Left cardiac atrium (tissue), 4 donors: ENCODE results near the gene NACAD. TPM values are rescaled to one million over a fixed set of nuclear protein-coding genes. Genes with fewer than 3 reads are reported as not detected.

Source experiments
- ATAC-seq, 2 donors: fragments of 200-7000 bp; cut with Tn5 transposase; one replicate each; pipeline ENCODE4 v1.9.1; 2020; ENCODE audit warnings: mild to moderate bottlenecking in 2 of 2, moderate library complexity in 2 of 2
- DNase-seq: peaks from one replicate; pipeline ENCODE4 v3.0.0-alpha.2; 2020
- intact Hi-C, 2 donors: fragments of 100-400 bp; cut with DNase I; formaldehyde crosslinking; loops; one replicate each; pipeline versions ENCODE4 v1.14.1 to v1.15.1; 2022 to 2023
- total RNA-seq, 2 donors: library from RNA; stranded (reverse); fragmentation: NEBNext Ultra II Directional; extraction: Animal tissue kit (Norgen Biotek cat#: 25700); gene quantifications; one replicate each; pipeline ENCODE4 v1.2.1, GENCODE V29; 2021
- donor health status: DM: no; HTN: yes; CAD: no.
- donor health status: DM: no; HTN: yes; CAD: no; lungs with severe emphysema.
- donor health status: DM: yes; HTN: yes; CAD: no.
- donor health status: Dilated cardiomyopathy.

The NACAD gene
- total RNA-seq, 2 donors from 2014 or later, result 3.9 to 5.5 TPM

- intact Hi-C loops, result loop anchor here in 1 of 2 donors (10.0 kb wide), 1 partner anchor 61 kb away; the partner anchor contains the start of gene CCM2
- no peak for ATAC-seq
- no peak for DNase-seq
Observed at GRCh38 chr7:45065031-45065995, 23.5 kb downstream of the NACAD start.

GRCh38 chr7:45064047-45064725 lies 24.6 kb downstream of the NACAD start:
- ATAC-seq (no peak), DNase-seq (no peak)
- intact Hi-C loops, result loop anchor here in 1 of 2 donors (10.0 kb wide), 1 partner anchor 59 kb away; the partner anchor contains the start of gene CCM2

GRCh38 chr7:45061806-45062425 lies 26.9 kb downstream of the NACAD start:
- DNase-seq (no peak), ATAC-seq (no peak)
- intact Hi-C loops, result loop anchor here in 1 of 2 donors (10.0 kb wide), 1 partner anchor 57 kb away; the partner anchor contains the start of gene CCM2

GRCh38 chr7:45061352-45061751 lies 27.4 kb downstream of the NACAD start:
- DNase-seq, result no peak
- no peak for ATAC-seq
- intact Hi-C loops, result loop anchor here in 1 of 2 donors (10.0 kb wide), 1 partner anchor 57 kb away; the partner anchor contains the start of gene CCM2

- DNase-seq (no peak), ATAC-seq (no peak)
- intact Hi-C loops, result loop anchor here in 1 of 2 donors (10.0 kb wide), 1 partner anchor 55 kb away; the partner anchor contains the start of gene CCM2
Observed at GRCh38 chr7:45060295-45060694, 28.5 kb downstream of the NACAD start.

- no peak for DNase-seq
- ATAC-seq, result no peak
- intact Hi-C loops, result no loop called here
Observed at GRCh38 chr7:45057878-45058277, 30.9 kb downstream of the NACAD start.

- no peak for DNase-seq
- intact Hi-C loops, result no loop called here
- no peak for ATAC-seq
Observed at GRCh38 chr7:45055594-45056219, 33.1 kb downstream of the NACAD start.

DNA sequence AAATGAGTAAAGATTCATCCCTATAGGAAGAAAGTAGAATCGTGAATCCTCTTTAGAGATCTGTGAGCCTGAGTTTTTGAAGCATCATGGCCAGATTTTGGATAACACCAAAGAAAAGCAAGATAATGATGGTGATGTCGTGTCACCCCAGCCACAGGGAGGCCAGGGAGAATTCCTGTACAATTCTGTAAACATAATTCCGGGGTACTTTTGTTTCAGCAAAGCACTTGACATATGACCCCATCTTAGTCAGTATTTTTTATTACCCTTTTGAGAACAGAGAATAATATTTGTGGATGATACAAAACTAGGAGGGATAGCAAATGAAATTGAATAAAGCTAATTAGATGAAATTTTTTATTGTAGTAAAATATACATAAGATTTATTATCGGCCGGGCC lies 33.8 kb downstream of the NACAD start:
- DNase-seq (no peak), ATAC-seq (no peak)
- intact Hi-C loops, result no loop called here

DNA sequence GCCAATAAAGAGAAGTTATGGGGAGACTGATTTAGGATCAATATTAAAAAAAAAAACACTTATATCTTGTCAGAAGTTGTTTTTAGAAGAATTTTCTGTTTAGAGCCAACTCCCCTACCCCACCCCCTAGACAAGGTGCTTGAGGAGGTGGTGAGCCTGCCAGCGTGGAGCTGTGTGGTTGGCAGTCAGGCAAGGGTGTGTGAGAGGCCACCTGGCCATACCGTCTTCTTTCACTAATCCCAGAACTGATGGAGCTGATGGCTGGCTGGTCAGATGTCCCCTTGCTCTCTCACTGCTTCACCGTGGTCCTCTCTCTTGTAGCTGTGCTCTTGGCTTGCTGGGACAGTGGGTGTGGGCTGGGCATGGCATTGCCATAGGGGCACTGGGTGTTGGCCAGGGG lies 34.3 kb downstream of the NACAD start:
- DNase-seq, result no peak
- ATAC-seq, result no peak

GRCh38 chr7:45053941-45054340 lies 34.8 kb downstream of the NACAD start:
- DNase-seq (no peak), ATAC-seq (no peak)
- intact Hi-C loops, result no loop called here

More for the DNA sequence above, 34.3 kb downstream of the NACAD start:
- intact Hi-C loops, result no loop called here

GRCh38 chr7:45053401-45053800 lies 35.4 kb downstream of the NACAD start:
- intact Hi-C loops, result no loop called here
- ATAC-seq (no peak), DNase-seq (no peak)

DNA sequence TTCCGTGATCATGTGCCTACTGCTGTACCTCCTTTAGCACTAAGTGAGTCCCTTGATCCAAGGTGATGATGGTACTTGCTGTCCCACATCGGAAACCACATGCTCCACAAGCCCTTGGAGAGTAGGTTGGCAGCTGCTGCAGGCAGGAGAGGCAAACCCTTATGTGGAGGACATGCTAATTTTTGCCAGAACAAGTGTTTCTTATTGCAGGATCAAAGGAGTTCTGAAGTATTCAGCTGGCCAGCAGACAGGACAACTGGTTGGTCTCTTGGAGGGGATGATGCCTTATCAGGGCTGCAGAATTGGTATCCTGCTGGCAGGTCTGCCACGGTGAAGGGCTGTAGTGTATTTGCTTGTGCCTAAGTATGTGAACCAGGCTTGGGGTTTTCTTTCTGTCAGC lies 36.8 kb downstream of the NACAD start:
- ATAC-seq (no peak), DNase-seq (no peak)
- intact Hi-C loops, result no loop called here

- intact Hi-C loops, result no loop called here
- ATAC-seq (no peak), DNase-seq (no peak)
Observed at GRCh38 chr7:45050198-45050597, 38.6 kb downstream of the NACAD start.

- no peak for ATAC-seq
- DNase-seq, result no peak
Observed at GRCh38 chr7:45048748-45049147, 40.0 kb downstream of the NACAD start.

DNA sequence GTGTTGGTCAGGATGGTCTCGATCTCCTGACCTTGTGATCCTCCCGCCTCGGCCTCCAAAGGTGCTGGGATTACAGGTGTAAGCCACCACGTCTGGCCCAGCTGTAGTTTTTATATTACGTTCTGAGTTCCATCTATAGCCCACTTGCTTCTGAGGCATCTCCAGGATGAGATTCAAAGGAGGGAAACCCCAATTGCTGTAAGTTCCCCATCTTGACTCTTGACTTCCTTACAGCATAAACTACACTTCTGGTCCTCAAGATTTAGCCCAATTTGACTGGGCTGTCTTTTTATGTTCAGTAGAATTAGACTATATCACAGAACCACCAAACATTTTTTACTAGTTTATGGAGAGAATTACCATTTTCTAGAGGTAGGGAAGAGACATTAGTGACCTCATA lies 44.4 kb downstream of the NACAD start:
- no peak for DNase-seq
- intact Hi-C loops, result no loop called here
- no peak for ATAC-seq

More at GRCh38 chr7:45048748-45049147, 40.0 kb downstream of the NACAD start:
- intact Hi-C loops, result no loop called here

GRCh38 chr7:45039106-45039505 lies 49.7 kb downstream of the NACAD start:
- ATAC-seq (no peak), DNase-seq (no peak)
- intact Hi-C loops, result no loop called here

DNA sequence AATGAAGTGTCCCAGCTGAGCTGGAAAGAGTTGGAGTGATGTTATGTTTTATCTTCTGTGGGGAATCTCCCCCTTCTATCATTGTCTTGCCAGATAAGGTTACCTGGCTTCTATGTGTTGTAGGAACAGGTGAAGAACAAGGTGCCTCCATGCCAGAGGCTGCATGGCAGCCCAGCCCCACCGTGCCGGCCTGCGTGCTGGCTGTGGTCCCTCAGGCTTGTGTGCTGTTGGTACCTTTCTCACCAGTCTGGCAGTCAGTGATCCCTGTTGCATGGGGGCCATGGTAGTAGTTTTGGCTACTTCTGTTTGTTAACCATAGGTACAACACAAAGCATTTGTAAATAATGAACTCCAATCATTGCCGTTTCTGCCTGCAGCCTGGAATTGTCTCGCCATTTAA lies 50.9 kb downstream of the NACAD start:
- ATAC-seq (no peak), DNase-seq (no peak)
- intact Hi-C loops, result no loop called here

- no peak for ATAC-seq
- no peak for DNase-seq
- intact Hi-C loops, result no loop called here
Observed at GRCh38 chr7:45036796-45037195, 52.0 kb downstream of the NACAD start.

- ATAC-seq, result no peak
- no peak for DNase-seq
- intact Hi-C loops, result no loop called here
Observed at GRCh38 chr7:45036317-45036716, 52.5 kb downstream of the NACAD start.
